Measurements from ENCODE around the gene HMOX1.
A peak's percentile ranks its signal among the peaks of the same experiment; 100 is the strongest.

The HMOX1 gene, protein sequence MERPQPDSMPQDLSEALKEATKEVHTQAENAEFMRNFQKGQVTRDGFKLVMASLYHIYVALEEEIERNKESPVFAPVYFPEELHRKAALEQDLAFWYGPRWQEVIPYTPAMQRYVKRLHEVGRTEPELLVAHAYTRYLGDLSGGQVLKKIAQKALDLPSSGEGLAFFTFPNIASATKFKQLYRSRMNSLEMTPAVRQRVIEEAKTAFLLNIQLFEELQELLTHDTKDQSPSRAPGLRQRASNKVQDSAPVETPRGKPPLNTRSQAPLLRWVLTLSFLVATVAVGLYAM

DNA sequence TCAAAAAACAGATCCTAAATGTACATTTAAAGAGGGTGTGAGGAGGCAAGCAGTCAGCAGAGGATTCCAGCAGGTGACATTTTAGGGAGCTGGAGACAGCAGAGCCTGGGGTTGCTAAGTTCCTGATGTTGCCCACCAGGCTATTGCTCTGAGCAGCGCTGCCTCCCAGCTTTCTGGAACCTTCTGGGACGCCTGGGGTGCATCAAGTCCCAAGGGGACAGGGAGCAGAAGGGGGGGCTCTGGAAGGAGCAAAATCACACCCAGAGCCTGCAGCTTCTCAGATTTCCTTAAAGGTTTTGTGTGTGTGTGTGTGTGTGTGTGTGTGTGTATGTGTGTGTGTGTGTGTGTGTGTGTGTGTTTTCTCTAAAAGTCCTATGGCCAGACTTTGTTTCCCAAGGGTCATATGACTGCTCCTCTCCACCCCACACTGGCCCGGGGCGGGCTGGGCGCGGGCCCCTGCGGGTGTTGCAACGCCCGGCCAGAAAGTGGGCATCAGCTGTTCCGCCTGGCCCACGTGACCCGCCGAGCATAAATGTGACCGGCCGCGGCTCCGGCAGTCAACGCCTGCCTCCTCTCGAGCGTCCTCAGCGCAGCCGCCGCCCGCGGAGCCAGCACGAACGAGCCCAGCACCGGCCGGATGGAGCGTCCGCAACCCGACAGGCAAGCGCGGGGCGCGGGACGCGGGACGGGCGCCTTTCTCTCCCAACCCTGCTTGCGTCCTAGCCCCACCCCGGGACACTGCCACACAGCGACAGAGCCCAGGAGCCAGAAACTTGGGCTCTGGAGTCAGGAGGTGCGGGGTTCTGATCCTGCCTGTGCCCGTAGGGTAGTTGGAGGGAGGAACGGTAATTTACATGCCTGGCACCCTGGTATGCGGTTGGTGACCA is at the start of gene HMOX1:
HMOX1 (plus strand) TSS at position 560 of the 887 bp plus-strand sequence; CDS start at position 638, 78 bp downstream.
- DNase-seq: peak; percentile 35

DNA sequence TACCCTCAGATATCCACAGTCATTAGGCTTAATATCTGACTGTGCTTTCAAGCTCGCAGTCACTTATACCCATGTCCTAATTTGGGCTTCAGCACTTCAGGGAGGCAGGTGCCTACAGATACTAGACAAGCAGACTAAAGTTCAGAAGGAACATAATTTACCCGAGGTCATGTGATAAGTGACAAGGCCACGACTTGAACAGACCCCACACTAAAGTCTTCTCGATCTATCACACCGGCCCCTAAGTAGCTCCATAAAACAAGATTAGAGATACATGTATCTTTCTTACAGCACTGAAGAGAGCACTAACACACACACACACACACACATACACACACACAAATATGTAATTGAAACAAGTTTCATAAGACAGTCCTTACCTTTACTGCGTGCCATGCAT is 48.6 kb upstream of the HMOX1 start:
- no peak for DNase-seq

DNA sequence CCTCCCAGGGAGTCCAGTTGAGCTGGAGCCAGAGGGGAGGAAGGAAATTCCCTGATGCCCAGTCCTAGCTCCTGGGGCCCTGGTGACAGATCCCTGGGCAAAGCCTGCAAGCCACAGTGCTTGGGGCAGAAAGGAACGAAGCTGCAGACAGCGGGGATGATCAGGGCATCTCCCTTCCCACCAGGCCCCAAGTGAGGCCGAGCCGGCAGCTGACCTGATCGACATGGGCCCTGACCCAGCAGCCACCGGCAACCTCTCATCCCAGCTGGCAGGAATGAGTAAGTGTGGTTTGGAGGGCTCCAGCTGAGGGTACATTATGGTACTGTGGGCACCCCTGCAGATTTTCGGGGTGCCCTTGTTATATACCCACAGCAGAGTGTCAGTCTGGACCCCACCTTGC is 47.7 kb upstream of the HMOX1 start:
- DNase-seq: no peak

DNA sequence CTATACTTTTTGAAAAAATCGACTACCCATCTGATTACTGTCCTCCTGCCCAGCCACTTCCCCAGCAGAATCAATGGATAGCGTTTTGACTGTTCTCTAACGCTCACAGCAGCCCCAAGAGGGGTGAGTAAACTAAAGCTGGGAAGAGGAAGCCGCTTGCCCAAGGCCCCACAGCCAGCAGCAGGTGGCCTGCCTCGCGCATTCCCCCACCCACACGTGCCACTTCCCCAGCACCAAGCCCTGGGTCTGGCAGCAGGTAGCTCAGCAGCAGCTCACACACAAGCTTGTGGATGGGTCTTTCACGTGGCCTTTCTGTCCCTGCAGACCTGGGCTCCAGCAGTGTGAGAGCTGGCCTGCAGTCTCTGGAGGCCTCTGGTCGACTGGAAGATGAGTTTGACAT is 46.9 kb upstream of the HMOX1 start:
- no peak for DNase-seq

DNA sequence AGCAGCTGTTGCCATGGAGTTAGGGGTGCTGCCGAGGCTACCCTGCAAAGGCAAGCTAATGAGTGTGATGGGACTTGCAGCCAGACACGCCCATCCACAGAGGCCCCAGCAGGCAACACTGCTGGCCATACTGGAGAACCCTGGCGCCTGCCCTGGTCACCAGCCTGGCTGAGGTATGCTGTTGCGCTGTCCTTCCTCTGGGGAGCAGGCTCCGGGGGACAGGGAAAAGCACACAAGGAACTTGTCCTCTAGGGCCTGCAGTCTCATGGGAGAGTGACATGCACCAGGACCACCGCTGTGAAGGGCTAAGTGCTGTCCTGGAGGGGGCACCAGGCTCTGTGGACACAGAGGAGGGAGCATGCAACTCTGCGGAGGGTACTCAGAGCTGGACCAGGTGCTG is 45.4 kb upstream of the HMOX1 start:
- no peak for DNase-seq

DNA sequence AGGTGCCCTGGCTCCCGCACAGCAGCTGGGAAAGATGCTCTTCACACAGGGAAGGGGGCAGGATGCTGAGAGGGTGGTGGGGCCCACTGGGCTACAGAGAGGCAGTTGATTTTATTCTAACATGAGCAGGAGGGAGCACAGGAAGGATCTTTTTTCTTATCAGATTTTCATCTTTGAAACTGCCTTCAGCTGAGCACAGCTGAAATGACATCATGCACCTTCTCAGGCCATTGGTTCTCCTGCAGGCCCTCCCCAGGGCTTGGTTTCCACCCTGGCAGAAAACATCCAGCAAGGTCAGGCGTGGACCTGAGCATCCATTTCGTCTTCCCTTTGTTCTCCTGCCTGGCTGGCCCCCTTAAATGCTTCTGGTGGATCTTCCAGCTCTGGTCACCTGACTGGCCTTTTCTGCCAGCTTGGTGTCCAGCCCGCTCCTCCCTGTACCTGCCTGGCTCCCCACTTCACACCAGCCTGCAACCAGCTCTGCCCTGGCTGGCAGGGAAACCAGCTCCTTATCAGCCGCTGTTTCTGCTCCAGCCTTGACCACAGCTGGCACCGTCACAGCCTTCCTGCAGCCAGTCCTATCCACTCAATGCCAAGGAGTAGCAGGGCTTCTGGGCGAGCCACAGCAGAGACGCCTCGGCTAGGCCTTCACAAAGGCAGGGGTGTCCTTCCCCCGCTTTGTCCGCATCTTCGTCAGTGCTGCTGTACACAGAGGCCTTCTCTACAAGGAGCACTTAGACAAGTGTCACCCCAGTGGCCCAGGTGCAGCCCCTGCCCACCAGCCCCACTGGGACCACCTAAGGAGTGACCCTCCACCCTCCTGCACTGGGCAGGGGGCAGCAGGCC is 44.7 kb upstream of the HMOX1 start:
- no peak for DNase-seq

DNA sequence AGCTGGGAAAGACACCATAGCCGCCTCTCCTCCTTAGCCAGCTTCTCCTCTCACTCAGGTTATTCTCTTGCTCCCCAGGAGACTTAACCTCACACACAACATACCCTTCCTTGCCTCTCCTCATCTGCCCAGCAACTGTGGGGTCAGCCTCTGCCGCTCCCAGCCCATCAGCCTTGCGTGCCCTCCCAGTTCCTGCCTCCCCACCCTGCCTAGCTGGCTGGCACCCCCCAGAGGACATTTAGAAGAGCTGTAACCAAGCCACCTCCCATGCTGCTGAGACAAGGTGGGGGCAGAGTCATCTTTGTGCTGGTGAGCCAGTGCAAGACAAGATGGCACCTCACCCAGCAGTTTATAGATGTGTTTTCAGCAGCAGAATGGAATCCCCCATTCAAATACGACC is 43.0 kb upstream of the HMOX1 start:
- no peak for DNase-seq

DNA sequence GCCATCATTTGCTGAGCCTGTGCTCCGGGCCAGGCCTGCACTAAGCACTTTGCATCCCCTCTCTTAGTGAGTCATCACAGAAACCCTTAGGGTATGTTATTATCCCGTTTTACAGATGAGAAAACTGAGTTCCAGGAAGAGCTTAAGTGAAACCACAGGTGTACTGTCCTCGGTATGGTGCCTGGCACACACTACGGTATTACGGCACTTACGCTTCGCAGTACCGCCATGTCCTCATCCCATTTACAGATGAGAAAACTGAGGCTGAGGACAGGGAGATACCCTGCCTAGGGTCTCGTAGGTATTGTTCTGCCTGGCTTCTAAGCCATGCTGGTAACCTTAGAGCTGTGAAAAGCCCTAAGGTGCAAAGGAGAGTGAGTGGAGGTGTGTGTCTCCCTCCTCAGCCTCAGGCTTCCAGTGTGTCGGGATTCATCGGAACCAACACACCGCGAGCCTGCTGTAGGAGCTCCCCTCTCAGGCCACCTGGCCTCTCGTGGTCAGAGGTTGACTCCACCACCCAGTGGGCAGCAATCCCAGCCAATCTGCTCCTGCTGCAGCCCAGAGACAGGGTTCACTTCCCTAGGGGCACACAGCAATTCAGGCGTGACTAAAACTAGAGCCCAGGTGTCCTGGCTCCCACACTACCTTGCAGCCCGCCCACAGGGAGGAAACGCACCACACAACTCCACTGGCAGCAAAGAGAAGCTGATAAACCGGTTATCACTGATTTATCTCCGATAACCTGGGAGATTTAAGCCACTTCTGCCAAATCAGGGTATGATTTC is 39.6 kb upstream of the HMOX1 start:
- DNase-seq: no peak

DNA sequence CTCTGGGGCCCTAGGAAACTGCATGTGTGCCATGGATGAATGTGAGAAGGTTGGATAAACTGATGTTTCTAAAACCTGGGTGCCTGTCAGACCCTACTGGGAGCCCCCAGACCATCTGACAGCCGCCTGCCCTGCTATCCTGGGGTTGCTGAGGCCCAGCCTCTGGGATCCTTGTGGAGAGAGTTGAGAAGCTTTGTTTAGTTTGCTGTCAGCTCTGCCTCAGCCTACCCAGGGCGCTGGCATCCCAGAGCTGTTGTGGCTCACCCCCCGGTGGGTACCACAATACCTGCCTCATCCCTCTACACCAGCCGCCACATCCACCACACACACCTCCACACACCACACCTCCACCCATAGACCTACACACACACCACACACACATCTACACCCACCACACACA is 38.5 kb upstream of the HMOX1 start:
- no peak for DNase-seq

DNA sequence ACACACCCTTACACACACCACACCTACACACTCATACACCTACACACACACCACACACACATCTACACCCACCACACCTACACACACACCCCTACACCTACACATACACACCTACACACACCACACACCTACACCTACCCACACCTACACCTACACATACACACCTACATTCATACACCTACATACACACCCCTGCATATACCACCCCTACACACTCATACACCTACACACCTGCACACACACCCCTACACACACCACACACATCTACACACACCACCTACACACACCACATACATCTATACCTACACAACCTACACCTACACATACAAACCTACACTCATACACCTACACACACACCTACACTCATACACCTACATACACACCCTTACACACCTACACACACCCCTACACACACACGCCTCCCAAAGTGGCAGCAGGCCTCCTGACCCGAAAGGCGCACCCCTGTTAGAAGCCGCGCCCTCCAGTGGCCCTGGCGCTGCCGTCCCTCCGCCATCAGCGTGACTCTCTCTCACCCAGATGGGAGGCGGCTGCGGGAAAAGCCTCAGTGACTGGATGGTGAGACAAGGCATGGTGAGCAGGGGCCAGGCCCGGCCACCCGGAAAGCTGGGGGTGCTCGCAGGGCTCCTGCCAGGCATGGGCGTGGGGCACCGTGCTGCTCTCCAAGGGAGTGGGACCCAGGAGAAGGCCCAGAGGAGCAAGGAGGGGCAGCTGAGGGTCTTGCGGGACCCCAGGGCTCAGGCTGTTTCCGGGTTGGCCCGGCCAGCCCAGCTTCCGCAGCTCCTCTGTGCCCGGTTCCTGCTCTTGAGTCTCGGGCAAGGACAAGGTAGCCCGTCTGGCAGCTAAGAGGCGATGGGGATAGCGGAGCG is 37.0 kb upstream of the HMOX1 start:
- no peak for DNase-seq

DNA sequence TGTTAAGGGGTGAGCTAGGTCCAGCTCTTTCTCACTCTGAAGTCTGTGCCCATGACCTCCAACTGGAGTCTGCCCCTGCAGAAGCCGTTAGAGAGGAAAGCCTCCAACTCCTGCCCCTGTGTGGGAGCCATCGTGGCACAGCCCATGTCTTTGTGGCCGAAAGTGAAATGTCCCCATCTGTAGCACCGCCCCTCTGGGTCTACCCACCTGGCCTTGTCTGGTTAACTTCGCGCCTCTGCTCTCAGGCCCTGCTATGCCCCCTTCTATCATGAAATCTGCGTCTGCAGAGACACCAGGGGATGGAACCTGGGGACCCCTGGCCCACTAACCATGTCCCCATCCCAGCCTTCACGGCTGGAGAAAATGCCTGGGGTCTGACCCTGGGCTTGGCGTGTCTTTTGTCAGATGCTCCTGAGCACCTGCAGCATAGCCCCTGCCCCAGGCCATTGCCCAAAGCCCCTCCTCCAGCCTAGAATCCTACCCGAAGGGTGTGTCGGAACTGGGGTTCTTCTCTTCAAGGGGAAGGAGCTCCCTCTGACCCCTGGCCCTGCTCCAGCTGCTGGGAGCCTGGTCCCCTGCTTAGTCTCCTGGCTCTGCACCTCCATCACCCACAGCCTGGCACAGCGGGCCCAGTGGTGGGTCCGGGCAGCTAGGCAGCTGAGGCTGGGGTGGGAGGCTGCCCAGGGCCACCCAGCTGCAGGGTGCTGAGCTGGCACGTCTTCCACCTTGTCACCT is 35.8 kb upstream of the HMOX1 start:
- DNase-seq: no peak

DNA sequence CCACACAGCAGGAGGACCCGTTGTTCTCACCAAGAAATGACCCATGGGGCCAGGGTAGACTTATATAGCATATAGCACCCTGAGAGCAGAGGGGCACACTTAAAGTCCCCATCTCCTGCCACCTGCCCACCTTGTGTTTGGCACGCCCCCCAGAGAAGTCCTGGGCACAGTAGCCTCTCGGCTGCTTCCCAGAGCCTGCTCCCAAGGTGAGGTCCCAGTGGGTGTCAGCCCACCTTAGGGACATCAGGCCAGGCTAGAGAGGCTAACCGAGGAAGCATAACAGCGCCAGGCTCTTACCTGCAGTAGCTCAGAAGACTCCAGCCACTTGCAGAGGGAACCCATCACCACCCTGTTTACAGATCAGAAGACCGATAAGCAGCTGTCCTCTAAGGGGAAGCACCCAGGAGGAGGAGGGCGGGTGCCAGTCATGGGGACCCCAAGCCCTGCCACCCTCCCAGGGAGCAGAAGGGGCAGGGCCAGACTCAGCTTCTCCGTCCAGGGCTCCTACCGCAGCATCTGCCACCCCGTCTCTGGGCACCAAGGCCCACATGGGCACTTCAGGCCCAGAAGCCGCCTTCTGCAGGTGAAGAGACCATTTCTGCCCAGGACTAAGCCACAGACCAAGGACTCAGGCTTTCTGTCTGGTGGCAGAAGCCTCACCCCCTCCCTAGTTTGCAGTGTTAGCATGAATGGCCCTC is 34.9 kb upstream of the HMOX1 start:
- DNase-seq: no peak

DNA sequence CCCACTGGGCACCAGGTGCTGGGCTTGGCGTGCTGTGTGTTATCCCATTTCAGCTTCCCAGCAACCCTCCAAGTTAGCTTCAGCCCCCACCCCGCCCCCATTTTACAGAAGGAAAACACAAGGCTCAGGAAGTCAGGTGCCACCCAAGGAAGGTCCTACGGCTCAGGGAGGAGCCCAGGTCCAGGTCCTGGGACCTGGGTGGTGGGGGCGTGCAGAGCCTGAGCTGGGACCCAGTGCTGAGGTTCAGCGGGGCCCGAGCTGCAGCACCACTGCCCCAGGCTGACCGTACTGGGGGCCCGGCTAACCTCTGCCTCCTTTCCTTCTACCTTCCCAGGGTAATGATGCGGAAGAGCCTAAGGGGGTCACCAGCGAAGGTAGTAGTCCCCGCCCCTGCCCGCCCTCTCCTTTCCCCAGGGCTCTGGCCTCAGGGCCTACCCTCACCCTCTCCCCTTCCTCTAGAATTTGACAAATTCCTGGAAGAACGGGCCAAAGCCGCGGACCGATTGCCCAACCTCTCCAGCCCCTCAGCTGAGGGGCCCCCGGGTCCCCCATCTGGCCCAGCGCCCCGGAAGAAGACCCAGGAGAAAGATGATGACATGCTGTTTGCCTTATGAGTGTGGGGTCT is 34.2 kb upstream of the HMOX1 start:
- no peak for DNase-seq

DNA sequence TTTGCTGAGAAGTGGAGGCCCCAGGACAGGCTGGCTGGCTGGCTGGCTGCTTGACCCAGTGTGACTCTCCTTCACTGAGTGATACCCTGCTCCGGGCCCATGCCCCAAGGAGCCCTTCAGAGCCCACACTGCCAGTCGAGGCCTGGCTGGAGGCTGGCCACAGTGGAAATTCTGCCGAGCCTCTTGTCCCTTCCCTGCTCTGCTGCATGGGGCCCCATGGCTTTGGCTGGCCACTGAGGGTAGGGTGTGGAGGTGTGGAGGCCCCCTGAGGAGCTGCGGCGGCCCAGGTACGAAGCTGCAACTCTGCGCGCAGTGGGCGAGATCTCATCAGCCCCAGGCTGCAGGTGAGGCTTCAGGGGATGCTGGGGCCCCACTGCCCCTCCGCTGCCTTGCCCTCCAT is 33.4 kb upstream of the HMOX1 start:
- no peak for DNase-seq

DNA sequence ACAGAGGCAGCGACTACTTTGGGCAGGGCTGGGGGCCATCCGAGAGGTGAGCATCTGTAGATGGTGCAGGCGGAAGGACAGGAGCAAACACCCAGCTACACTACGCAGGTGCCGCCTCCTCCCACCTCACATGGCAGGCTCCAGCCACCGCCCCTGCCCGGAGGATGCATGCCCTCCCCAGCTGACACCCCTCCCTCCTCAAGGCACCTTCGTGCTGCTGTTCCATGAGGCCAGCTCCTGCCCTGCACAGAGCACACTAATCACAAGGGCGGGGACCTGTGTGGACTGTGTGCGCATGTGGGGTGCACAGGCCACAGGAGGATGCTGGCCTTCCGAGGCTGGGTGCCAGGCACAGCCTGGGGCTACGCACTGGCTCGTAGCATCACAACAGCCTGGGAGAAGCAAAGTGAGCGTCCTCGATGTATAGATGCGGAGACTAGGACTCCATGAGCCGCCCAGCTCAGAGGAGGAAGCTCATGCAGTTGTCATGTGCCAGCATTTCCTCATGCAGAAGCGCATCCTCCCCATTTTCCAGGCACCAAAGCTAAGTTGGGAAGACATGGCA is 32.8 kb upstream of the HMOX1 start:
- DNase-seq: no peak

DNA sequence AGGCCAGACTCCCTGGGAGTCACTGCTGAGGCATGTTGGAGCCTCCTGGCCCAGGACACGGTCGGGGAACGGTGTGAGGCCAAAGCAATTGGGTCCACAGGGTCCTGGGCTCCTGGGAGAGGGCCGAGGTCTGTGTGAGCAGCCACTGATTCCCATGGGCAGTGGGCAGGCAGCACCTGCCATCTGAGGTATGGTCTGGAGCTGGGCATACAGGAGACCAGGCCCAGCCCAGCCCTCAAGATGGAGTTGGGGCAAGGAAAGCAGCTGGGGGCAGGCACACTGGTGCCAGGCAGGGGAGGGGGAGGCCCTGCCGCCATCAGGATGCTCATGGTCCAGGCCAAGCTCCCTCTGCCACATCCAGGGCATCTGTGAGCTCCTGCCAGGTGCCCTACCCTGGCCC is 32.2 kb upstream of the HMOX1 start:
- DNase-seq: no peak

DNA sequence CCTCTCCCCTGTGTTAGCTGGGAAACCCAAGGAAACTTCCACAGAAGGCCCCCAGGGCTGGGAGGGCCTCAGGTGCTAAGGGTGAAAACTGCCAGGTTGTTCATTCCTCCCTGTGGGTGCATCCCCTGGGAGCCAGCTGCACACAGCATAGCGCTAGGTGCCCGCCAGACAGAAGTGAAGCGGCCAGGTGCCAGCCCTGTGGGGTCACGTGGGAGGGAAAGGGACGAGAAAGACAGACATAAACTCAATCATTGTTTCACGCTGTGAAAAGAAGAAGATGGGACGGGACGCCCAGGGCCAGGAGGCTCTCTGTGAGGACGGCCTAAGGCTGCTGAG is 31.6 kb upstream of the HMOX1 start:
- peak; percentile 86 for DNase-seq

DNA sequence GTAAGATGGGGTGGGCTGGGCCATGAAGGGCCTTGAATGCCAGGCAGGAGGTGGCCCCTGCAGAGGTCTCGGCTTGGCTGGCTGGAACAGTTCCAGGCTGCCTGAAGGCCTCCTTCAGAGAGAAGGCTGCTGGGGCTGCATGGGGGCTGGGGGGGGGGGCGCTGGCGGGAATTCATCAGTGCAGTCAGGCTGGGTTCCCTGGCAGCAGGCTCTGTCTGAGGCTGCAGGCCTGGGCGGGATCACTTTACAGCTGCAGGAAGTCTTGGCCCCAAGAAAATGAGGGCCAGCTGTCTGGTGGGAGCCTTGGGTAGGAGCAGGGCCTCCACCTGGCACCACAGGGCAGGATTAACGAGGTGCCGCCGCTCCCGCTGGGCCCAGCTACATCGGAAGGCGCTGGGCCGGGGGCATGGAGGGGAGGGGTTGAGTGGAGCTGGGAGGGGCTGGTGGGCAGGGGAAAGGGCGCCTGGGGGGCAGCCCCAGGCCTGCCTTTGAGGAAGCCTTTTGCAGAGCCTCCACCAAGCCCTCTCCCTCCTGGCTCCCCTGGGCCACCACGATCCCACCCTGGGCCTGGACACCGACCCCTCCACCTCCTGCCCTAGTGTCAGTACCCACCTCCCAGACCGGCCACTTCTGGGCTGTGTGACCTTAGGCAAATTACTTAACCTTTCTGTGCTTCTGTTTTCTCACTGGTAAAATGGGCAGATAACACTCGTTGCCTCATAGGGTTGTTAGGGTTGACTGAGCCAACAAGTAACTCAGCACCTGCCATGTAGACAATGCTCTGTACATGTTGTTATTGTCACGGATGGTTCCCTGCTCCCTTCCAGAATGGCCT is 31.0 kb upstream of the HMOX1 start:
- peak; percentile 83 for DNase-seq
